ENCODE results near the gene HOXB2. TPM values are rescaled to one million over a fixed set of nuclear protein-coding genes. Genes with fewer than 3 reads are reported as not detected.

Gene HOXB2
- total RNA-seq, 1 donor from 2014 or later = 15.2 TPM

GRCh38 chr17:48552466-48553189 lies 7.7 kb upstream of the HOXB2 start:
- no peaks in the 10 kb centered on the region for H3K9me3 Mint-ChIP-seq (ENCODE audit: low read depth)
- TF ChIP-seq, protein P1, sequence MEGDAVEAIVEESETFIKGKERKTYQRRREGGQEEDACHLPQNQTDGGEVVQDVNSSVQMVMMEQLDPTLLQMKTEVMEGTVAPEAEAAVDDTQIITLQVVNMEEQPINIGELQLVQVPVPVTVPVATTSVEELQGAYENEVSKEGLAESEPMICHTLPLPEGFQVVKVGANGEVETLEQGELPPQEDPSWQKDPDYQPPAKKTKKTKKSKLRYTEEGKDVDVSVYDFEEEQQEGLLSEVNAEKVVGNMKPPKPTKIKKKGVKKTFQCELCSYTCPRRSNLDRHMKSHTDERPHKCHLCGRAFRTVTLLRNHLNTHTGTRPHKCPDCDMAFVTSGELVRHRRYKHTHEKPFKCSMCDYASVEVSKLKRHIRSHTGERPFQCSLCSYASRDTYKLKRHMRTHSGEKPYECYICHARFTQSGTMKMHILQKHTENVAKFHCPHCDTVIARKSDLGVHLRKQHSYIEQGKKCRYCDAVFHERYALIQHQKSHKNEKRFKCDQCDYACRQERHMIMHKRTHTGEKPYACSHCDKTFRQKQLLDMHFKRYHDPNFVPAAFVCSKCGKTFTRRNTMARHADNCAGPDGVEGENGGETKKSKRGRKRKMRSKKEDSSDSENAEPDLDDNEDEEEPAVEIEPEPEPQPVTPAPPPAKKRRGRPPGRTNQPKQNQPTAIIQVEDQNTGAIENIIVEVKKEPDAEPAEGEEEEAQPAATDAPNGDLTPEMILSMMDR (IDR thresholded peaks at IDR 0.05; ENCODE audit: unreplicated experiment) = no peak
- peaks cover 10% of the 10 kb centered on the region for H3K36me3 Mint-ChIP-seq (ENCODE audit: insufficient read depth)
- H3K27ac Mint-ChIP-seq = peak overlapping the region; percentile 50
- peak overlapping the region; percentile 31 for H3K4me3 Mint-ChIP-seq (ENCODE audit: low read depth)
- DNase-seq (ENCODE audit: low spot score, unreplicated experiment) = no peak
- peaks cover 82% of the 10 kb centered on the region for H3K27me3 Mint-ChIP-seq
- peaks cover 40% of the 10 kb centered on the region for H3K4me1 Mint-ChIP-seq (ENCODE audit: low read depth)

DNA sequence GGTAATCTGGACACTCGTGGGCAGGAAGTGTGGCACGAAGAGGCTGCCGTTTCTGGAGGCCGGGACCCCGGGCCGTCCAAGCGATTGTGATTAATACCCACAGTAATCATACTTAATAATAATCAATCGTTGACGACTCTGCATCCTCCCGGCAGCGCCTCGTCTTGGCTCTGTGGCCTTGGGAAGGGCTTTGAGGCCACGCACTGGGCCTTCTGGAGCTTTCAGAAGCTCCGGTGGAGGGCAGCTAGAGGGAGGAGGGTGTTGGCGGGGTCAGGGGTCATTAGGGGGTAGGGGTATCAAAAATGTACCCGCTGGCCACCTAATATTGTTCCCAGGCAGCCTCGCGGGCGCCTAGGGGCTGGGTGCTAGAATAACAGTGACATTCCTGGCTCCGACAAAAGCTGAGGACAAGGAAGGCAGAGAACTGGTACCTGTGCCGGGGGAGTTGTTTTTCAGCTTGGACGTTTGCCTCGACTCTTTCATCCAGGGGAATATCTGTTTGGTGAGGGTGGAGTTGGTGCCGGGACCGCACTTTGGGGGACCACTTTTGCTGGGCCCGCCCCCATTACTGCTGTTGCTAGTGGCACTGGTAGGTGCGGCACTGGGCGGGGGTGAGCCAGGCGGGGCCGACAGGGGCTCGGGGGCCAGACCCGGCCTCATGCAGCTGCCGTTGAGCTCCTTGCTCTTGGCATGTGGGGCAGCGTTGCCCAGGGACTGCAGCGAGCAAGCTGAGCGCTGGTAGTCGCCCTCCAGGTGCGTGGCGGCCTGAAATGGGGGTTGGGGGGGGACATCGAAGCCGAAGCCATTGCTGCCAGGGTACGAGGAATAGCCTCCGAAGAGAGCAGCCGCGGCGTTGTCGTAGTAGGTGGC lies 6.9 kb upstream of the HOXB2 start:
- Mint-ChIP-seq H3K4me1 (ENCODE audit: low read depth) (peaks cover 42% of the 10 kb centered on the region), H3K4me3 (ENCODE audit: low read depth) (no peak overlapping the region), H3K27me3 (peaks cover 83% of the 10 kb centered on the region), H3K9me3 (ENCODE audit: low read depth) (no peaks in the 10 kb centered on the region), H3K36me3 (ENCODE audit: insufficient read depth) (peaks cover 10% of the 10 kb centered on the region), H3K27ac (peak overlapping the region; percentile 27)
- no peak for DNase-seq (ENCODE audit: low spot score, unreplicated experiment)
- TF ChIP-seq, protein P1 (IDR thresholded peaks at IDR 0.05; ENCODE audit: unreplicated experiment) = no peak

- DNase-seq (ENCODE audit: low spot score, unreplicated experiment) = no peak
- no peaks in the 10 kb centered on the region for H3K9me3 Mint-ChIP-seq (ENCODE audit: low read depth)
- H3K36me3 Mint-ChIP-seq (ENCODE audit: insufficient read depth) = peaks cover 10% of the 10 kb centered on the region
- TF ChIP-seq, protein P1 (IDR thresholded peaks at IDR 0.05; ENCODE audit: unreplicated experiment) = no peak
- H3K27me3 Mint-ChIP-seq = peaks cover 83% of the 10 kb centered on the region
- H3K4me1 Mint-ChIP-seq (ENCODE audit: low read depth) = peaks cover 41% of the 10 kb centered on the region
- H3K4me3 Mint-ChIP-seq (ENCODE audit: low read depth) = peak overlapping the region; percentile 31
- H3K27ac Mint-ChIP-seq = no peak overlapping the region
Observed at GRCh38 chr17:48551214-48551555, 6.3 kb upstream of the HOXB2 start.

GRCh38 chr17:48550502-48551213 lies 5.7 kb upstream of the HOXB2 start:
- DNase-seq (ENCODE audit: low spot score, unreplicated experiment) = no peak
- no peaks in the 10 kb centered on the region for H3K9me3 Mint-ChIP-seq (ENCODE audit: low read depth)

More at GRCh38 chr17:48550502-48551213, 5.7 kb upstream of the HOXB2 start:
- Mint-ChIP-seq H3K27me3 (peaks cover 84% of the 10 kb centered on the region), H3K4me1 (ENCODE audit: low read depth) (peaks cover 40% of the 10 kb centered on the region), H3K4me3 (ENCODE audit: low read depth) (peak overlapping the region; percentile 54), H3K36me3 (ENCODE audit: insufficient read depth) (peaks cover 10% of the 10 kb centered on the region), H3K27ac (no peak overlapping the region)
- TF ChIP-seq, protein P1 (IDR thresholded peaks at IDR 0.05; ENCODE audit: unreplicated experiment) = peak; percentile 49

Measured in progenitor cell of endocrine pancreas (in vitro differentiated cells).